VCaP (cell line): ENCODE measurements around the gene CORO2B.
A peak's percentile ranks its signal among the peaks of the same experiment; 100 is the strongest.
"Not testable (repeated sequence)": the region's sequence is repeated elsewhere in the genome, so short reads cannot be mapped to it uniquely, and the experiment has no call there.

ENCODE experiments used
- H3K27ac ChIP-seq: fragments of 450-650 bp; 2 replicates; pipeline ENCODE4 v1.5.1; 2017
- CTCF ChIP-seq: fragments of 450-650 bp; conservative IDR thresholded peaks from 2 replicates; pipeline ENCODE4 v1.5.1; 2017; ENCODE audit warnings: mild to moderate bottlenecking, moderate library complexity

CORO2B gene

GRCh38 chr15:68646156-68646555 is 67.4 kb downstream of the CORO2B start:
- no peak for TF ChIP-seq CTCF
- H3K27ac ChIP-seq = no peak overlapping the region

- no peak overlapping the region for H3K27ac ChIP-seq
- no peak for TF ChIP-seq CTCF
Observed at GRCh38 chr15:68646696-68647095, 67.9 kb downstream of the CORO2B start.

- not testable (repeated sequence) for H3K27ac ChIP-seq
Observed at GRCh38 chr15:68647361-68647760, 68.6 kb downstream of the CORO2B start.

- TF ChIP-seq CTCF = peak; percentile 50
- no peak overlapping the region for H3K27ac ChIP-seq
Observed at GRCh38 chr15:68650901-68651709, 72.3 kb downstream of the CORO2B start.

GRCh38 chr15:68651916-68652525 is 73.2 kb downstream of the CORO2B start:
- H3K27ac ChIP-seq = no peak overlapping the region

GRCh38 chr15:68653031-68653635 is 74.3 kb downstream of the CORO2B start:
- no peak overlapping the region for H3K27ac ChIP-seq
- TF ChIP-seq CTCF = no peak

More at GRCh38 chr15:68651916-68652525, 73.2 kb downstream of the CORO2B start:
- no peak for TF ChIP-seq CTCF

GRCh38 chr15:68653801-68654200 is 75.0 kb downstream of the CORO2B start:
- no peak for TF ChIP-seq CTCF
- H3K27ac ChIP-seq = no peak overlapping the region
